Esophagus muscularis mucosa (tissue), 4 donors: ENCODE measurements around the gene EVI2B. TPM values are rescaled to one million over a fixed set of nuclear protein-coding genes. Genes with fewer than 3 reads are reported as not detected.

Experiments
- DNase-seq: peaks from one replicate; pipeline ENCODE4 v3.0.0-alpha.2; 2017; ENCODE audit errors: extremely low spot score
- H3K27ac ChIP-seq, 4 donors: fragments of 200-600 bp; sonication (generic); replicated peaks in 1 of 4; 1 replicate in 3 of 4; 2 replicates in 1 of 4; pipeline ENCODE4 v1.5.1; 2016 to 2019; ENCODE audit warnings: mild to moderate bottlenecking in 1 of 4
- H3K27me3 ChIP-seq, 4 donors: fragments of 200-600 bp; sonication (generic); one replicate each; pipeline versions ENCODE4 v1.5.1 to v1.6.0; 2016 to 2019
- H3K36me3 ChIP-seq, 4 donors: fragments of 200-600 bp; sonication (generic); one replicate each; pipeline ENCODE4 v1.5.1; 2016 to 2019
- H3K4me1 ChIP-seq, 4 donors: fragments of 200-600 bp; sonication (generic); one replicate each; pipeline ENCODE4 v1.5.1; 2016 to 2019
- H3K4me3 ChIP-seq, 4 donors: fragments of 200-600 bp; sonication (generic); 1 replicate in 2 of 4; 2 replicates in 2 of 4; pipeline ENCODE4 v1.5.1; 2016 to 2019; ENCODE audit warnings: mild to moderate bottlenecking in 4 of 4, moderate library complexity in 1 of 4
- H3K9me3 ChIP-seq, 4 donors: fragments of 200-600 bp; sonication (generic); 1 replicate in 3 of 4; 2 replicates in 1 of 4; pipeline ENCODE4 v1.5.1; 2016 to 2019
- CTCF ChIP-seq, 3 experiments: fragments of 200-600 bp in 2 of 3; fragments of 450-650 bp in 1 of 3; sonication (generic) in 2 of 3; IDR thresholded peaks; one replicate each; pipeline ENCODE4 v1.5.1; 2017 to 2019; ENCODE audit warnings: antibody characterized with exemption in 3 of 3, mild to moderate bottlenecking in 2 of 3, moderate library complexity in 1 of 3
- EP300 ChIP-seq: sonication (generic); formaldehyde crosslinking; IDR thresholded peaks from one replicate; pipeline ENCODE4 v1.6.1; 2017; ENCODE audit warnings: antibody characterized with exemption
- POLR2A ChIP-seq: fragments of 450-650 bp; IDR thresholded peaks from one replicate; pipeline ENCODE4 v1.6.1; 2017; ENCODE audit warnings: antibody characterized with exemption, moderate library complexity, mild to moderate bottlenecking, low read depth
- POLR2AphosphoS5 ChIP-seq, 2 donors: sonication (generic); formaldehyde crosslinking; IDR thresholded peaks; one replicate each; pipeline ENCODE4 v1.6.1; 2017; ENCODE audit warnings: antibody characterized with exemption in 2 of 2
- WGBS: methylation state at CpG from one replicate; pipeline ENCODE4 v1.1.5; 2018; 5-methylcytosine and 5-hydroxymethylcytosine counted together
- intact Hi-C: fragments of 100-400 bp; cut with DNase I; formaldehyde crosslinking; loops from one replicate; pipeline ENCODE4 v1.15.1; 2023
- total RNA-seq, 4 donors: library from RNA; depleted of rRNA; stranded (reverse); fragments of >200 nt; gene quantifications; one replicate each; pipeline versions ENCODE4 v1.1.0 to v1.2.1, GENCODE V29; 2016

Gene EVI2B
- total RNA-seq, 4 donors from 2014 or later = 4.3 to 14.2 (median 7.9) TPM

GRCh38 chr17:31273516-31273915 lies 40.3 kb downstream of the EVI2B start:
- TF ChIP-seq POLR2AphosphoS5 (IDR thresholded peaks at IDR 0.05) (no peak), POLR2A (no peak), EP300 (no peak)
- WGBS = 23% methylated on average over 1 of the region's 1 CpG
- Histone ChIP-seq H3K27ac (no peak overlapping the region), H3K9me3 (no peaks in the 10 kb centered on the region), H3K4me3 (no peak overlapping the region), H3K36me3 (peaks cover 5 to 47% (median 20%) of the 10 kb centered on the region in 4 donors), H3K27me3 (no peaks in the 10 kb centered on the region), H3K4me1 (peaks cover 12 to 42% (median 25%) of the 10 kb centered on the region in 4 donors)
- DNase-seq = no peak
- intact Hi-C loops = no loop called here

GRCh38 chr17:31272803-31273202 lies 41.1 kb downstream of the EVI2B start:
- intact Hi-C loops = no loop called here
- H3K27ac ChIP-seq = no peak overlapping the region
- no peaks in the 10 kb centered on the region for H3K27me3 ChIP-seq
- no peak for TF ChIP-seq POLR2AphosphoS5 (IDR thresholded peaks at IDR 0.05)
- no peak for TF ChIP-seq EP300
- no peak for TF ChIP-seq POLR2A
- no peaks in the 10 kb centered on the region for H3K9me3 ChIP-seq
- peaks cover 13 to 43% (median 25%) of the 10 kb centered on the region in 4 donors for H3K4me1 ChIP-seq
- peaks cover 5 to 53% (median 20%) of the 10 kb centered on the region in 4 donors for H3K36me3 ChIP-seq
- H3K4me3 ChIP-seq = no peak overlapping the region
- DNase-seq = no peak

GRCh38 chr17:31272236-31272635 lies 41.6 kb downstream of the EVI2B start:
- TF ChIP-seq POLR2AphosphoS5 (IDR thresholded peaks at IDR 0.05) (no peak), CTCF (IDR thresholded peaks at IDR 0.05) (no peak), POLR2A (no peak), EP300 (no peak)
- peaks cover 13 to 43% (median 25%) of the 10 kb centered on the region in 4 donors for H3K4me1 ChIP-seq
- no peak overlapping the region for H3K27ac ChIP-seq
- H3K9me3 ChIP-seq = no peaks in the 10 kb centered on the region
- WGBS = 67% methylated on average over 1 of the region's 1 CpG
- H3K36me3 ChIP-seq = peaks cover 2 to 51% (median 17%) of the 10 kb centered on the region in 4 donors
- no peak overlapping the region for H3K4me3 ChIP-seq
- DNase-seq = no peak
- H3K27me3 ChIP-seq = no peaks in the 10 kb centered on the region
- intact Hi-C loops = no loop called here

GRCh38 chr17:31269578-31269983 lies 44.3 kb downstream of the EVI2B start:
- Histone ChIP-seq H3K36me3 (peaks cover 0 to 64% (median 21%) of the 10 kb centered on the region in 4 donors), H3K27ac (peak overlapping the region in 3 of 4 donors; percentile 12 to 16 (median 15))
- no peak for DNase-seq

GRCh38 chr17:31269036-31269577 lies 44.7 kb downstream of the EVI2B start:
- peaks cover 0 to 64% (median 21%) of the 10 kb centered on the region in 4 donors for H3K36me3 ChIP-seq

More at GRCh38 chr17:31269578-31269983, 44.3 kb downstream of the EVI2B start:
- WGBS = 45% methylated on average over 1 of the region's 1 CpG
- H3K4me3 ChIP-seq = no peak overlapping the region
- no peaks in the 10 kb centered on the region for H3K27me3 ChIP-seq
- H3K9me3 ChIP-seq = no peaks in the 10 kb centered on the region
- TF ChIP-seq EP300 (no peak), POLR2A (no peak), POLR2AphosphoS5 (IDR thresholded peaks at IDR 0.05) (no peak), CTCF (IDR thresholded peaks at IDR 0.05) (no peak)
- peaks cover 13 to 37% (median 25%) of the 10 kb centered on the region in 4 donors for H3K4me1 ChIP-seq
- intact Hi-C loops = no loop called here

More at GRCh38 chr17:31269036-31269577, 44.7 kb downstream of the EVI2B start:
- H3K27me3 ChIP-seq = no peaks in the 10 kb centered on the region
- intact Hi-C loops = no loop called here
- peaks cover 13 to 33% (median 25%) of the 10 kb centered on the region in 4 donors for H3K4me1 ChIP-seq
- no peak for TF ChIP-seq EP300
- TF ChIP-seq CTCF (IDR thresholded peaks at IDR 0.05) = no peak
- TF ChIP-seq POLR2AphosphoS5 (IDR thresholded peaks at IDR 0.05) = no peak
- no peak for TF ChIP-seq POLR2A
- 100% methylated on average over 2 of the region's 2 CpGs for whole genome bisulfite sequencing
- H3K9me3 ChIP-seq = no peaks in the 10 kb centered on the region
- H3K27ac ChIP-seq = peak overlapping the region in 3 of 4 donors; percentile 8 to 44 (median 36)
- DNase-seq = no peak
- H3K4me3 ChIP-seq = no peak overlapping the region
